ENCODE results near the gene TNKS2. TPM values are rescaled to one million over a fixed set of nuclear protein-coding genes. Genes with fewer than 3 reads are reported as not detected.

Gene TNKS2
- total RNA-seq, 1 donor from 2014 or later = 52.8 TPM

DNA sequence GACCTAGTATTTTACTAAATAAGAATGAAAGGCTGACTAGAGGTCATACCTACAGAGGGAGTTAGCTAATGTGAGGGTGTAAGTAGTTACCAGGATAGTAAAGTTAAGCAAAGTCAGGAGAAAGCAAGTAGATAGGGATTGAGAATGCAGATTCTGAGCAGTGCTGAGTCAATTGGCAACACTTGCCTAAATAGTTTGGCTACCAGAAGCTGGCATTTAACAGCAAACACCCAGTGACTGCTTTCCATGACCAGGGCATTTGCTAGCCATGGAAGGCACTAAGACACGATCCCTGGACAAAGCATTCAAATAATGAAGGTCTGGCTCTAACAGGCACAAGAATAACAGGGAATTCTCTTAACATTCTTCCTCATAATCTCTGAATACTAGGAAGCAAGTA lies 25.9 kb downstream of the TNKS2 start:
- no peak for DNase-seq (ENCODE audit: low spot score, unreplicated experiment)
- Mint-ChIP-seq H3K4me1 (ENCODE audit: low read depth) (no peaks in the 10 kb centered on the region), H3K9me3 (ENCODE audit: low read depth) (no peaks in the 10 kb centered on the region), H3K4me3 (ENCODE audit: low read depth) (no peak overlapping the region), H3K27me3 (no peaks in the 10 kb centered on the region), H3K36me3 (ENCODE audit: insufficient read depth) (peaks cover 22% of the 10 kb centered on the region), H3K27ac (no peak overlapping the region)
- TF ChIP-seq, protein P1, sequence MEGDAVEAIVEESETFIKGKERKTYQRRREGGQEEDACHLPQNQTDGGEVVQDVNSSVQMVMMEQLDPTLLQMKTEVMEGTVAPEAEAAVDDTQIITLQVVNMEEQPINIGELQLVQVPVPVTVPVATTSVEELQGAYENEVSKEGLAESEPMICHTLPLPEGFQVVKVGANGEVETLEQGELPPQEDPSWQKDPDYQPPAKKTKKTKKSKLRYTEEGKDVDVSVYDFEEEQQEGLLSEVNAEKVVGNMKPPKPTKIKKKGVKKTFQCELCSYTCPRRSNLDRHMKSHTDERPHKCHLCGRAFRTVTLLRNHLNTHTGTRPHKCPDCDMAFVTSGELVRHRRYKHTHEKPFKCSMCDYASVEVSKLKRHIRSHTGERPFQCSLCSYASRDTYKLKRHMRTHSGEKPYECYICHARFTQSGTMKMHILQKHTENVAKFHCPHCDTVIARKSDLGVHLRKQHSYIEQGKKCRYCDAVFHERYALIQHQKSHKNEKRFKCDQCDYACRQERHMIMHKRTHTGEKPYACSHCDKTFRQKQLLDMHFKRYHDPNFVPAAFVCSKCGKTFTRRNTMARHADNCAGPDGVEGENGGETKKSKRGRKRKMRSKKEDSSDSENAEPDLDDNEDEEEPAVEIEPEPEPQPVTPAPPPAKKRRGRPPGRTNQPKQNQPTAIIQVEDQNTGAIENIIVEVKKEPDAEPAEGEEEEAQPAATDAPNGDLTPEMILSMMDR (IDR thresholded peaks at IDR 0.05; ENCODE audit: unreplicated experiment) = no peak

DNA sequence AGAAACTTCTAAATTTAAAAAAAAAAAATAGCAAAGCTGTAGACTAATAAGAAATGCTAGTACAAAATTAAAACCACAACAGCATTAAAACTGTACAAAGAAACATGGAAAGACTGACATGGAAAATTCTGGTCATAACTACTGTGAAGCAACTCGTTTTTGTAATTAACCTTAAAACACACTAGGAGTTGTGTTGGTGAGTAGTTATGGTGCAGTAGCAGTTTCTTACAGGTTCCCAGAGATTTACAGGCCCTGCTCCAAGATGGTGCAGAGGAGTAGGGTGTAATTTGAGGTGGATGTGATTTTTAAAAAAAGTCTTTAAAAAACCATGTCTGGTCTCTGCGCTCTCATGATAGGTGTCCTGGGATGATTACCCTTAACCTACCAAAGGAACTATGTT lies 31.0 kb downstream of the TNKS2 start:
- H3K27ac Mint-ChIP-seq = no peak overlapping the region
- peaks cover 13% of the 10 kb centered on the region for H3K36me3 Mint-ChIP-seq (ENCODE audit: insufficient read depth)

DNA sequence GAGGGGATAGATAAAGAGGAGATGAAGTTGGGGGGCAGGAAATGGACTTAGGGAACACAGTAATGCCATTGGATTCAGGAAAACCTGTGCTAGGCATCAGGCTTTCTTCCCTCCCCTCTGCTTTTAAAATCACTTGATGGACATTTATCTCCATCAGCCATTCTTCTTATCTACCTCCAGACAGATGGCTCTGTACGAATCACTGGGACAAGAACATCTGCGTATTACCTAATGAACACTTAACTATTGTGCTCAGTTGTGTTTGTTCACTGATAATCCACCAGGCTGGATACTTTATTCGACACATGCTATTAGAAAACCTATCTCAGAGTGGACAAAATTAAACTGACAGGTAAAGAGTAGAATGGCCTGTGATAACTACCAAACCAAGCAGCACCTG lies 40.0 kb downstream of the TNKS2 start:
- TF ChIP-seq, protein P1 (IDR thresholded peaks at IDR 0.05; ENCODE audit: unreplicated experiment) = no peak
- Mint-ChIP-seq H3K27ac (peak overlapping the region; percentile 19), H3K9me3 (ENCODE audit: low read depth) (no peaks in the 10 kb centered on the region), H3K4me1 (ENCODE audit: low read depth) (peaks cover 1% of the 10 kb centered on the region), H3K4me3 (ENCODE audit: low read depth) (no peak overlapping the region), H3K27me3 (no peaks in the 10 kb centered on the region), H3K36me3 (ENCODE audit: insufficient read depth) (peaks cover 35% of the 10 kb centered on the region)
- DNase-seq (ENCODE audit: low spot score, unreplicated experiment) = no peak

More for the DNA sequence above, 31.0 kb downstream of the TNKS2 start:
- no peaks in the 10 kb centered on the region for H3K9me3 Mint-ChIP-seq (ENCODE audit: low read depth)
- no peaks in the 10 kb centered on the region for H3K27me3 Mint-ChIP-seq
- no peak overlapping the region for H3K4me3 Mint-ChIP-seq (ENCODE audit: low read depth)
- TF ChIP-seq, protein P1 (IDR thresholded peaks at IDR 0.05; ENCODE audit: unreplicated experiment) = no peak
- DNase-seq (ENCODE audit: low spot score, unreplicated experiment) = no peak
- no peaks in the 10 kb centered on the region for H3K4me1 Mint-ChIP-seq (ENCODE audit: low read depth)

DNA sequence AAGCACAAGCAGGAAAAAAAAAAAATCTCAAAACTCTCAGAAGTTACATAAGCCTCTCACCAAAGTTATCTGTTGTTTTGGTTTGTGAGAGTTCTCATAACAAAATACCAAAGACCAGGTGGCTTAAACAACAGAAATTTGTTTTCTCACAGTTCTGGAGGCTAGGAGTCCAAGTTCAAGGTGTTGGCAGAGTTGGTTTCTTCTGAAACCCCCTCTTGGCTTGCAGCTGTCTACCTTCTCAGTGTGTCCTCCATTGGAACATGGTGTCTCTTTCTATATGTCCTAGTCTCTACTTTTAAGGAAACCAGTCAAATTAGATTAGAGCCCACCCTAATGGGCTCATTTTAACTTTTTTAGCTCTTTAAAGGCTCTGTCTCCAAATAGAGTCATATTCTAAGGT lies 44.9 kb downstream of the TNKS2 start:
- no peak overlapping the region for H3K27ac Mint-ChIP-seq
- H3K9me3 Mint-ChIP-seq (ENCODE audit: low read depth) = no peaks in the 10 kb centered on the region
- peaks cover 28% of the 10 kb centered on the region for H3K36me3 Mint-ChIP-seq (ENCODE audit: insufficient read depth)
- no peaks in the 10 kb centered on the region for H3K27me3 Mint-ChIP-seq
- H3K4me3 Mint-ChIP-seq (ENCODE audit: low read depth) = no peak overlapping the region
- peaks cover 1% of the 10 kb centered on the region for H3K4me1 Mint-ChIP-seq (ENCODE audit: low read depth)
- no peak for DNase-seq (ENCODE audit: low spot score, unreplicated experiment)
- TF ChIP-seq, protein P1 (IDR thresholded peaks at IDR 0.05; ENCODE audit: unreplicated experiment) = no peak

DNA sequence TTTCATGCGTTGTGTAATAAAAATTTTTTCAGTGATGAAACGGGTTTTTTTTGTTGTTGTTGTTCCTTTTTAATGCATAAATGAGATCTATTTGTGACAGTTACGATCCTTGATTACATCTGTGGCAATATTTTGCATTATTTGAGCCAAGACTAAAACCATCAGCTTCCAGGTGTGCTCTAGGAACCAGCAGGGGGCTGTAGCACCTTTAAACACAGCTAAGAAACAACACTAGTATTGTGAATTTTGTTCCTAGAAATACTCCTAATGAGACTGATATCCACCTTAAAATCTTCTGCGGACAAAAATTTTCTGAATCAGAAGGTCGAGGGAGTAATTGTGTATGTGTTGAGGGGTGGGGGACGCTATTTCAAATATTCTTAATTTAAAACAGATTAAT lies 58.4 kb downstream of the TNKS2 start:
- H3K4me3 Mint-ChIP-seq (ENCODE audit: low read depth) = no peak overlapping the region
- TF ChIP-seq, protein P1 (IDR thresholded peaks at IDR 0.05; ENCODE audit: unreplicated experiment) = peak; percentile 69
- no peak for DNase-seq (ENCODE audit: low spot score, unreplicated experiment)
- H3K27me3 Mint-ChIP-seq = no peaks in the 10 kb centered on the region
- H3K4me1 Mint-ChIP-seq (ENCODE audit: low read depth) = no peaks in the 10 kb centered on the region
- H3K9me3 Mint-ChIP-seq (ENCODE audit: low read depth) = no peaks in the 10 kb centered on the region
- H3K27ac Mint-ChIP-seq = peak overlapping the region; percentile 76
- H3K36me3 Mint-ChIP-seq (ENCODE audit: insufficient read depth) = peaks cover 22% of the 10 kb centered on the region

Data from progenitor cell of endocrine pancreas (in vitro differentiated cells).